DND-41 (cell line): Measurements from ENCODE around the gene ROBO4.

Source experiments
- CTCF ChIP-seq: IDR thresholded peaks from 2 replicates; pipeline ENCODE4 v1.5.1; 2012; ENCODE audit warnings: borderline replicate concordance, low read length, moderate library complexity, mild to moderate bottlenecking; ENCODE audit not compliant: poor library complexity, severe bottlenecking; ENCODE audit errors: extremely low read depth
- EZH2 ChIP-seq: IDR thresholded peaks from 3 replicates; pipeline ENCODE4 v1.6.1; 2012; ENCODE audit warnings: borderline replicate concordance, low read depth, mild to moderate bottlenecking, moderate library complexity, low read length, inconsistent platforms; ENCODE audit not compliant: severe bottlenecking

GRCh38 chr11:124902616-124903015, 5.0 kb upstream of the ROBO4 start:
- TF ChIP-seq CTCF (no peak), EZH2 (no peak)
